Stimulated activated naive B cell treated with anti-CD40 and anti-IgM and Interleukin-4, amounts not matched to agents 10 μg/mL and 1 μg/mL and 100 μg/mL, for 72 hours (primary cell): Measurements from ENCODE around the gene YIF1B.

Source experiments
- ATAC-seq, 2 donors: fragments of 150-1000 bp; cut with Tn5 transposase; replicated peaks; 2 replicates each; pipeline ENCODE4 v1.10.0; 2021; ENCODE audit warnings: moderate library complexity in 1 of 2
- DNase-seq: peaks from one replicate; pipeline ENCODE4 v3.0.0; 2021
- H3K27ac Mint-ChIP-seq: one replicate; pipeline ENCODE4 v1.8.0; 2022; ENCODE audit warnings: mild to moderate bottlenecking, mixed read lengths
- H3K27me3 Mint-ChIP-seq, 2 donors: one replicate each; pipeline ENCODE4 v1.8.0; 2022; ENCODE audit warnings: mixed read lengths in 2 of 2
- H3K36me3 Mint-ChIP-seq, 2 donors: one replicate each; pipeline ENCODE4 v1.8.0; 2022; ENCODE audit warnings: mixed read lengths in 2 of 2, mild to moderate bottlenecking in 1 of 2
- H3K4me1 Mint-ChIP-seq, 2 donors: one replicate each; pipeline ENCODE4 v1.8.0; 2022; ENCODE audit warnings: mixed read lengths in 2 of 2, mild to moderate bottlenecking in 1 of 2
- H3K4me3 Mint-ChIP-seq, 2 donors: one replicate each; pipeline ENCODE4 v1.8.0; 2022; ENCODE audit warnings: mild to moderate bottlenecking in 2 of 2, mixed read lengths in 2 of 2, moderate library complexity in 1 of 2
- H3K9me3 Mint-ChIP-seq, 2 donors: one replicate each; pipeline ENCODE4 v1.8.0; 2022; ENCODE audit warnings: mixed read lengths in 2 of 2, mild to moderate bottlenecking in 1 of 2

The YIF1B gene

DNA sequence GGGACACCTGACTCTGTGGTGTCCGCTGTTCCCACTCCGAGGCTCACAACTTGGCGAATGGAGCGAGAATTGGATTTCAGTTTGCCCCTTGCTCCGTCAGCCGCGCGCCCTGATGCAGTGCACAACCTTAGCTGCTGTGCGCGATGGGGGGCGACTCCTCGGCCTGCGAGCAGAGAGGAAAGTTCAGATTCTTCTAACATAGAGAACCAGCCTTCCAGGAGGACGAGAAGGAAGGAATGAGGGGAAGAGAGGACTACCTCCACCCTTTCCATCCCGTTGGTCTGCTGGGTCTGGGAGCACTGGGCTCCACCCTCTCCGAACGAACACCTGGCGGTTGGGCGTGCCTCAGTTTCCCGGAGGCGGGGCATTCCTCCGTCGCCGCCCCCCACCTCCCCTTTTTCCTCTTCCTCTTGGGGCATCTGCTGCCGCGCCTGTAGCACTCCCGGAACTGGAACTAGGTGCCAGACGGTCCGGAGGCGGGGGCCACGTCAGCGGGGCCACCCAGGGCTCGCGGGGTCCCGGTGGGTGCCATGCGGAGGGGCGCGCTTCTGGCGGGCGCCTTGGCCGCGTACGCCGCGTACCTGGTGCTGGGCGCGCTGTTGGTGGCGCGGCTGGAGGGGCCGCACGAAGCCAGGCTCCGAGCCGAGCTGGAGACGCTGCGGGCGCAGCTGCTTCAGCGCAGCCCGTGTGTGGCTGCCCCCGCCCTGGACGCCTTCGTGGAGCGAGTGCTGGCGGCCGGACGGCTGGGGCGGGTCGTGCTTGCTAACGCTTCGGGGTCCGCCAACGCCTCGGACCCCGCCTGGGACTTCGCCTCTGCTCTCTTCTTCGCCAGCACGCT is 3.9 kb upstream of the YIF1B start, which contains the start of gene KCNK6:
Gene KCNK6 (plus strand): TSS at position 425 of the 838 bp plus-strand sequence. CDS start 106 bp downstream, at position 531.
- Mint-ChIP-seq H3K36me3 (peaks cover 0 to 14% of the 10 kb centered on the region in 2 donors), H3K9me3 (no peaks in the 10 kb centered on the region), H3K4me1 (peaks cover 36 to 54% of the 10 kb centered on the region in 2 donors), H3K27me3 (no peaks in the 10 kb centered on the region), H3K27ac (peak within 1 kb of the TSS; percentile 95), H3K4me3 (peak within 1 kb of the TSS; percentile 89 to 96)
- DNase-seq (peak; percentile 30), ATAC-seq (peak; percentile 22 to 25)

DNA sequence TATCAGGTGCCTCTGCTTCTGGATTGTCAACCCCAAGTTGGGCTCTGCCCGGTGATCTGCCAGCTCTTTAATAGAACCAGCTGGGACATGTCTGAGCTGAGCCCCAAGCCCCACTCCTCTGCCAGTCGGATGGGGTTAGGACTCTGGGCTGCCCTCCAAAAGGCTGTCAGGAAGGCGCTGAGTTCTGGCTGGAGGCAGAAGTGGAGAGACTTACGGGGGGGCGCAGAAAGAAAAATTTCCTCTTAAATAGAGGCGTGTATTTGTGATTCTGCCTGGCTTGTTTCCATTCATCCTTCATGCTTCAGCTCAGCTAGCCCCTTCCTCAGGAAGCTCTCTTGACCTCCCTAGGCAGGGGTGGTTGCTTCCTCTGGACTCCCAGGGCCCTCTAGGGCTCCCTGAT is 2.9 kb upstream of the YIF1B start:
- Mint-ChIP-seq H3K27me3 (no peaks in the 10 kb centered on the region), H3K9me3 (no peaks in the 10 kb centered on the region), H3K36me3 (peaks cover 3 to 16% of the 10 kb centered on the region in 2 donors), H3K4me1 (peaks cover 39 to 58% of the 10 kb centered on the region in 2 donors), H3K27ac (peak overlapping the region; percentile 56), H3K4me3 (peak overlapping the region; percentile 89 to 96)
- ATAC-seq (no peak), DNase-seq (no peak)

DNA sequence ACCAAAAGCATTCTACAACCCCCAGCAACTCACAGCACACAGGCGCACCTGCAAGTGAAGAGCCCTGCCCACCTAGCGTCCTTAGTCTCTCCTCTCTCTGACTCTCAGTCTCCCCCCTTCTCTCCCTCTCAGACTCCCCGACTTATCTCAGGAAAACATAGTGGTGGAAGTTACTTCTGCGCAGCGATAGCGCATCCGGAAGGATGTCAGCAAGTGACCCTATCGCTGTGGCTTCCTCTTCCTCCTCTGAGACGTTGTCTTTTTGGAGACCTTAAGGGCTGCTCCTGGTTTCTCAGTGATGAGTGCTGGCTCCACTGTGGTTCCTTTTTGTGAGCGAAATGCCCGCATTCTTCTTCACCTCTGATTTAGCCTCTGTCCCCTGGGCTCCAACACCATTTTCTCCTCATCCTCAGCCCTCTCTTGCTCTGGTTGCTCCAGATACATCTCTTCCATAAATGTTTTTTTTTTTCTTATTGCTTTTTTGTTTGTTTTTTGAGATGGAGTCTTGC is 1.4 kb upstream of the YIF1B start:
- DNase-seq = no peak
- peaks cover 47 to 72% of the 10 kb centered on the region in 2 donors for H3K4me1 Mint-ChIP-seq
- no peak for ATAC-seq
- peak overlapping the region; percentile 82 to 84 for H3K4me3 Mint-ChIP-seq
- H3K27ac Mint-ChIP-seq = peak overlapping the region; percentile 81
- peaks cover 13 to 18% of the 10 kb centered on the region in 2 donors for H3K36me3 Mint-ChIP-seq
- no peaks in the 10 kb centered on the region for H3K9me3 Mint-ChIP-seq
- no peaks in the 10 kb centered on the region for H3K27me3 Mint-ChIP-seq

DNA sequence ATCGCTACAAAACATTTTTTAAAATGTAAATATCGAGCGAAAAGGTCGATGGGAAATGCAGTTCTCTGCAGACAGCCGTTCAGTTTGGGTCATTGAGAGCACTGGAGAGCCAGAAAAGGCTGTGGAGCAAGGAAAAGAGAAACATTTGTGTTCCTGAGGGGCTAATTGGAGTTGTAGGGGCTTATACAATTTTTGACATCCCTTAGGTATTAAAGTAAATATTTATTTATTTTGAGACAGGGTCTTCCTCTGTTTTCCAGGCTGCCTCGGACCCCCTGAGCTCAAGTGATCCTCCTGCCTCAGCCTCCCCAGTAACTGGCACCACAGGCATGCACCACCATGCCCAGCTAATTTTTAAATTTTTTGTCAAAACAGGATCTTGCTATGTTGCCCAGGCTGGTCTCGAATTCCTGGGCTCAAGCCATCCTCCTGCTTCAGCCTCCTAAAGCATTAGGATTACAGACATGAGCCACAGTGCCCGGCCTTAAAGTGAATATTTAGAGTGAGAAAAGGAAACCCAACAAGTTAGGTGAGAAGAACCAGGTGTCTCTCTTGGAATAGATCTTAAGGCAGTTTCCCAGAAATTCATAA is 825 bp upstream of the YIF1B start:
- no peaks in the 10 kb centered on the region for H3K9me3 Mint-ChIP-seq
- H3K27me3 Mint-ChIP-seq = no peaks in the 10 kb centered on the region
- H3K4me1 Mint-ChIP-seq = peaks cover 44 to 67% of the 10 kb centered on the region in 2 donors
- ATAC-seq (peak; percentile 10 to 18), DNase-seq (no peak)
- H3K27ac Mint-ChIP-seq = peak overlapping the region; percentile 96
- peaks cover 13 to 15% of the 10 kb centered on the region in 2 donors for H3K36me3 Mint-ChIP-seq
- peak overlapping the region; percentile 82 to 84 for H3K4me3 Mint-ChIP-seq

DNA sequence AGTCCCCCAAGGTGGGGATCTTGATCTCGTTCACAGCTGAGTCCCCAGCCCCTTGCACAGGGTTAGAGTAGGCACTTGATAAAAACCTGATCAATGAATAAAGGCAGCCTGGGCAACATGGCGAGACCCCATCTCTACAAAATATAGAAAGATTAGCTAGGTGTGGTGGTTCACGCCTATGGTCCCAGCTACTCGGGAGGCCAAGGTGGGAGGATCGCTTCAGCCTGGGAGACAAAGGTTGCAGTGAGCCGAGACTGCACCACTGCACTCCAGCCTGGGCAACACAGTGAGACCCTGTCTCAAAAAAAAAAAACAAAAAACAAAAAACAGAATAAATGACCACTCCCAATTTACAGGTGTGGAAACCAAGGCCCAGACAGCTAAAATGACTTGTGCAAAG is 4.8 kb downstream of the YIF1B start:
- H3K27me3 Mint-ChIP-seq = no peaks in the 10 kb centered on the region
- peaks cover 27 to 45% of the 10 kb centered on the region in 2 donors for H3K4me1 Mint-ChIP-seq
- H3K9me3 Mint-ChIP-seq = peaks cover 0 to 2% of the 10 kb centered on the region in 2 donors
- H3K4me3 Mint-ChIP-seq = no peak overlapping the region
- peaks cover 45 to 52% of the 10 kb centered on the region in 2 donors for H3K36me3 Mint-ChIP-seq
- ATAC-seq (no peak), DNase-seq (no peak)
- H3K27ac Mint-ChIP-seq = no peak overlapping the region

DNA sequence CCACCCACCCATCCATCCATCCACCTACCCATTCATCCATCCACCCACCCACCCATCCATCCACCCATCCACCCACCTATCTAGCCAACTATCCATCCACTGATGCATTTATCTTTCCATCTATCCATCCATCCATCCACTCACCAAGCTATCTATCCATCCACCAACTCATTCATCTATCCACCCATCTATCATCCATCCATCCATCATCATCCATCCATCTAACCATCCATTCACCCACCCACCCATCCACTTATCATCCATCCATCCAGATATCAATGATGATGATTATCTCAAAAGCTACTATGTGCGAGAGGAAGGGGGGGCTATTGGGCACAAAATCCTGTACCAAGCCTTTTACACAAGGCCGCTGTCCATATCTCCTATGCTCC is 5.5 kb downstream of the YIF1B start:
- Mint-ChIP-seq H3K4me1 (peaks cover 26 to 44% of the 10 kb centered on the region in 2 donors), H3K36me3 (peaks cover 47 to 54% of the 10 kb centered on the region in 2 donors), H3K27ac (no peak overlapping the region), H3K27me3 (no peaks in the 10 kb centered on the region), H3K9me3 (peaks cover 0 to 2% of the 10 kb centered on the region in 2 donors), H3K4me3 (no peak overlapping the region)
- no peak for DNase-seq
- no peak for ATAC-seq

DNA sequence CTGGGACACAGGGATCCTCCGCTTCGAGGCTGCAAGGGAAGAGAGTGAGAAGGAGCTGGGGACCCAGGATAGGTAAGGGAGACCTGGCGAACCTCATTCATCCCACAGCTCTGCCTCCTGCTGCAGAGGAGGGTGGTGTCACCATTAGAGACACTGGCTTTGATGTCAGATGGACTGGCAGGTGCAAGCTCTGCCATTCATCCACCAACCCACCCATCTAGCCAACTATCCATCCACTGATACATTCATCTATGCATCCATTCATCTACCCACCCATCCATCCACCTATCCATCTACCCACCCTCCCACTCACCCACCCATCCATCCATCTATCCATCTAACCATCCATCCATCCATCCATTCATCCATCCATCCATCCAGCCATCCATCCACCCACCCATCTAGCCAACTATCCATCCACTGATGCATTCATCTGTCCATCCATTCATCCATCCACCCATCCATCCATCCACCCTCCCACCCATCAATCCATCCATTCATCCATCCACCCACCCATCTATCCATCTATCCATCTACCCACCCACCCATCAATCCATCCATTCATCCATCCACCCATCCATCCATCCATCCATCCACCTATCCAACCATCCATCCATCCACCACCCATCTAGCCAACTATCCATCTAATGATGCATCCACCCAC is 6.0 kb downstream of the YIF1B start:
- Mint-ChIP-seq H3K9me3 (peaks cover 0 to 2% of the 10 kb centered on the region in 2 donors), H3K27ac (no peak overlapping the region), H3K27me3 (no peaks in the 10 kb centered on the region), H3K4me3 (no peak overlapping the region), H3K4me1 (peaks cover 24 to 44% of the 10 kb centered on the region in 2 donors), H3K36me3 (peaks cover 50 to 57% of the 10 kb centered on the region in 2 donors)
- DNase-seq (no peak), ATAC-seq (no peak)

DNA sequence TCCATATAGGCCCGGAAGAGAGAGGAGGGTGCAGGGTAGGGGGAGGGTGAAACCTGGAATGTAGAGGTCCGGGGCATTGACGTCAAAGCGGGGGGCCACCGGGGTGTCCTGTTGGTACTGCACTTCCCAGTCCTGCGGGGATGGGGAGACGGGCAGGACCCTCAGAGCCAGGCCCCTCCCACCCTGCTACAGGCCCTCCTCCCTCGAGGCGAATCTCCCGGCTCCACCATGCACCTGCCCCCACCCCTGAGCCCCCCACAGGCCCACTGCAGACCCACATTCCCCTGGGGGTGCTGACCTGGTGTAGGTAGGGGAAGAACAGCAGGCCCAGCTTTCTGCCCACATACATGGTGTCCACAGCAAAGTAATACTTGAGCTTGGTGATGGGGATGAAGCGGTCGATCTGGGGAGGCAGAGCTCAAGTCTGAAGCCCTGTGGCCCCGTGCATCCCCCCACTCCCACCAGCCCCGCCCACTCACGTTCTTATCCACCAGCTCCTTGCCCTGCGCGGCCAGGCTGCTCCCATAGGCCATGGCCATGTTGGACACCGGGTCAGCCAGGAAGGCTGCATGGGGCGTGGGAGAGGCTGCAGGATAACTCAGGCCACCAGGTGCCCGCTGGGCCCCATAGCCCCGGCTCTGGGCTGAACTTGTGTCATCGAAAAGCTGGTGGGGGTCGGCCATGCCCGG is 6.7 kb downstream of the YIF1B start:
- no peak overlapping the region for H3K27ac Mint-ChIP-seq
- no peak overlapping the region for H3K4me3 Mint-ChIP-seq
- no peak for DNase-seq
- H3K9me3 Mint-ChIP-seq = peaks cover 0 to 2% of the 10 kb centered on the region in 2 donors
- H3K4me1 Mint-ChIP-seq = peaks cover 24 to 44% of the 10 kb centered on the region in 2 donors
- no peaks in the 10 kb centered on the region for H3K27me3 Mint-ChIP-seq
- H3K36me3 Mint-ChIP-seq = peaks cover 53 to 62% of the 10 kb centered on the region in 2 donors
- no peak for ATAC-seq

DNA sequence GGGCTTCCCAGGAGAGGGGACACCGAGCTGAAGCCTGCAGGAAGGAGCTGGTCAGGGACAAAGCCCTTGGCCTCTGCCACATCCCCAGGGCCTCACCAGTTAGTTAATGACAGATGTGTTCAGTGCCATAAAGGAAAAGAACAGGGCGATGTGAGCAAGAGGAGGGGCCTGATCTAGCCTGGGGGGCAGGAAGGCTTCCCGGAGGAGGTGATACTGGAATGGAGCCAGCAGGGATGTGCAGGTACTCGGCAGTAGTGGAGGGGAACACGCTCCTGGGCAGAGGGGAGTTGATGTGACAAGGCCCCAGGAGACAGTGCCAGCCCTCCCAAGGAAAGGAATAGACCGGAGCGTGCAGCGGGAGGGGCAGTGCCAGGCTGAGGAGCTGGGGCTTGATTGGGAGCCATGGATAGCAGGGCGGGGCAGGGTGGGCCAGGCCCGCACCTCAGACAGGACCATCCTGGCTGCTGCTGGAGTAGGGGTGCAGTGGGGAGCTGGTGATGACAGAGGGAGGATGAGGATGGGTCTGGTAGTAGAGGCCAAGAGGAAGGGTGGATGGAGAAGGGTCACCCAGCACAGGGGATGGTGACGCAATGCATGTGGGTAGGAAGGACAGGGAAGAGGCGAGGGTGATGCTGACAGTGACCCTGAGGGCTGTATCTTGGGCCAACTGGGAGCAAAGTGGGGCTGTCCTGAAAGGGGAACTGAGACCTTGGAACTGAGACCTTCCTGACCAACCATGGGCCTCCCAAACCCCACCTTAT is 7.6 kb downstream of the YIF1B start:
- no peaks in the 10 kb centered on the region for H3K27me3 Mint-ChIP-seq
- ATAC-seq = no peak
- H3K9me3 Mint-ChIP-seq = peaks cover 0 to 2% of the 10 kb centered on the region in 2 donors
- H3K4me3 Mint-ChIP-seq = no peak overlapping the region
- no peak for DNase-seq
- peaks cover 48 to 56% of the 10 kb centered on the region in 2 donors for H3K36me3 Mint-ChIP-seq
- peaks cover 19 to 36% of the 10 kb centered on the region in 2 donors for H3K4me1 Mint-ChIP-seq
- H3K27ac Mint-ChIP-seq = no peak overlapping the region

DNA sequence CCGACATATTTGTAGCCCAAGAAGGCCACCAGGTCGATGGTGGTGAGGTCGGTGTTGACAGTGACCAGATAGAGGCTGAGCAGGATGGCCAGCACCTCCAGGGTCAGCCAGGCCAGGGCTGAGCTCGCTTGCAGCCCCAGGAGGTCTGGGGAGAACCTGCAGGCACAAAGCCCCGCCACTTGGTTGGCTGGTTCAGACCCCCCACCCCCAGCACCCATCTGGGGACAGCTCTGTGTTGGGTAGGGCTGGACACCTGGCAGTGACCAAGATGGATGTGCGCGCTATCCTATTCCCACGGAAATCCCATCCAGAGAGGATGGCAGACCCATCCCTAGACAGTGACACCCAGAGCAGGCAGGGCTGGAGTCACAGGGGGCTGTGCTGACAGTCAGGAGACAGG is 8.2 kb downstream of the YIF1B start:
- H3K27me3 Mint-ChIP-seq = no peaks in the 10 kb centered on the region
- H3K4me1 Mint-ChIP-seq = peaks cover 16 to 30% of the 10 kb centered on the region in 2 donors
- no peak overlapping the region for H3K27ac Mint-ChIP-seq
- ATAC-seq (no peak), DNase-seq (no peak)
- H3K4me3 Mint-ChIP-seq = no peak overlapping the region
- peaks cover 48 to 56% of the 10 kb centered on the region in 2 donors for H3K36me3 Mint-ChIP-seq
- peaks cover 0 to 4% of the 10 kb centered on the region in 2 donors for H3K9me3 Mint-ChIP-seq

DNA sequence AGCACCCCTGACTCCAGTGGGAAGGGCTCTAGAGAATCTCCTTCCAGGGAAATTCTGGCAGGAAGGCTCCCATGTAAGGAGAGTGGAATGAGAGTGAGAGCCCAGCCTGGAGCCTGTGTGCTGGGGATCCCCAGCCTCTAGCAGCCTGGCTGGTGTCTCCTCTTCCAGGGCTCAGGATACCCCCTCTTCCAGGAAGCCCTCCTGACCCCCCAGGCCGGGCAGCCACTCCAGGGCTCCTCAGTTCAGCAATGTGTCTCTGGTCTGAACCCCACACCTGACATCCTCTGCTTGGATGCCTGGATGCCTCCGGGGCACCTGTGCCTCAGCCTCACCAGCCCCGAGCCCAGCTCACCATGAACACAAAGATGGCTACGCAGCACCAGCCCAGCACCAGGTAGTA is 8.7 kb downstream of the YIF1B start:
- Mint-ChIP-seq H3K9me3 (peaks cover 0 to 4% of the 10 kb centered on the region in 2 donors), H3K36me3 (peaks cover 46 to 54% of the 10 kb centered on the region in 2 donors)
- ATAC-seq = no peak

DNA sequence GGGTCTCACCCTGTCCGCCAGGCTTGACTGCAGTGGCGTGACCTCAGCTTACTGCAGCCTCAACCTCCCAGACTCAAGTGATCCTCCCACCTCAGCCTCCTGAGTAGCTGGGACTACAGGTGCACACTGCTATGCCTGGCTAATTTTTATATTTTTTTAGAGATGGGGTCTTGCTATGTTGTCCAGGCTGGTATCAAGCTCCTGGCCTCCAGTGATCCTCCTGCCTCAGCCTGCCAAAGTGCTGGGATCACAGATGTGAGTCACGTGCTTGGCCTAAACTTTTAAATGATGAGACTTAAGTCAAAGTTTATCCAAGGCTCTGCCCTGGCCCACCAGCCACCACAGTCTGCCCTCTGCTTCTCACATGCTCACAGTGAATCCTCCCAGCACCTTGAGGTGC is 9.5 kb downstream of the YIF1B start:
- no peak overlapping the region for H3K27ac Mint-ChIP-seq
- peaks cover 46 to 54% of the 10 kb centered on the region in 2 donors for H3K36me3 Mint-ChIP-seq
- DNase-seq = no peak
- H3K27me3 Mint-ChIP-seq = no peaks in the 10 kb centered on the region
- H3K9me3 Mint-ChIP-seq = peaks cover 0 to 4% of the 10 kb centered on the region in 2 donors
- H3K4me1 Mint-ChIP-seq = peaks cover 13 to 25% of the 10 kb centered on the region in 2 donors
- H3K4me3 Mint-ChIP-seq = no peak overlapping the region
- no peak for ATAC-seq

More for the DNA sequence above, 8.7 kb downstream of the YIF1B start:
- no peak for DNase-seq
- Mint-ChIP-seq H3K4me1 (peaks cover 13 to 25% of the 10 kb centered on the region in 2 donors), H3K27me3 (no peaks in the 10 kb centered on the region), H3K4me3 (no peak overlapping the region), H3K27ac (no peak overlapping the region)

DNA sequence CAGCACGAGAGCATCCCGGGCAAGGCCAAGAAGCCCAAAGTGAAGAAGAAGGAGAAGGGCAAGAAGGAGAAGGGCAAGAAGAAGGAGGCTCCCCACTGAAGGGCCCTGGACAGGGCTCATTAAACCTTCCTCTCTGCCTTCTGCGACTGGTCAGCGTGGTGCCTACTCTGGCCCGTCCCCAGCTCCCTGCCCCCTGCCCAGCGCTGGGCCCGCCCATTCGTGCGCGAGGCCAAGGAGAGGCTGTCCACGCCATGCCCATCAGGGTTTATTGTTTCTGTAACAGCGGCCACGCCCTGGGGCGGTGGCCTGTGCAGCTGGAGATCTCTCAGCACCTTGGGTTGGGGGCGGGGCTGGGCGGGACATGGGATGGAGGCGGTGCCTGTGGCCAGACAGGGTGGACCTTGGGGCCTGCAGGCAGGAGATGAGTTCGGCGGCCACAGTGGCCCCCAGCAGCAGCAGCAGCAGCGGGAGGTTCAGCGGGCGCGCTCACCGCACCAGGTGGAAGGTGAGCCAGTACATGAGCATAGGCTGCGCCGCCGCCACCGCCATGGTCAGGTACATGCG is 10.8 kb downstream of the YIF1B start:
- peaks cover 7 to 21% of the 10 kb centered on the region in 2 donors for H3K4me1 Mint-ChIP-seq
- H3K4me3 Mint-ChIP-seq = no peak overlapping the region
- no peak for DNase-seq
- H3K27ac Mint-ChIP-seq = no peak overlapping the region
- H3K36me3 Mint-ChIP-seq = peaks cover 38 to 43% of the 10 kb centered on the region in 2 donors
- H3K9me3 Mint-ChIP-seq = peaks cover 0 to 2% of the 10 kb centered on the region in 2 donors
- H3K27me3 Mint-ChIP-seq = no peaks in the 10 kb centered on the region
- ATAC-seq = no peak
